ENCODE data around the gene CACHD1.

GRCh38 chr1:64679177-64679576 lies 209.2 kb downstream of the CACHD1 start:
- no peak for TF ChIP-seq POLR2A (IDR thresholded peaks at IDR 0.05; ENCODE audit: low read length)
- TF ChIP-seq GATA1 (IDR thresholded peaks at IDR 0.05; ENCODE audit: low read depth, low read length): no peak

Data from erythroblast (primary cell).